Measurements from ENCODE around the gene NAGA.

DNA sequence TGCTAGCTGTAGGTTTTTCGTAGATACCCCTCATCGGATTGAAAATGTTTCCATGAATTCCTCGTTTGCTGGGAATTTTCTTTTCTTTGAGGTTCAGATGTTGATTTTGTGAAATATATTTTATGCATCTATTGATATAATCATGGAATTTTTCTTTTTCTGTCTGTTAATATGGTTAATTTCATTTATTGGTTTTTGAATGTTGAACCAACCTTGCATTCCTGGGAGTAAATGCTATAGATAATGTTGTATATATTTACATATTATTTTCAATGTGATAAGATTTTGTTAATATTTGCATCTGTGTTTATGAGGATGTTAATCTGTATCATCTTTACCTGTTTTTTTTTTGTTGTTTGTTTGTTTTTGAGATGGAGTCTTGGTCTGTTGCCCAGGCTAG, 30.6 kb upstream of the NAGA start:
- no peak for TF ChIP-seq EZH2phosphoT487 (IDR thresholded peaks at IDR 0.05; ENCODE audit: insufficient read depth, low read depth)
- TF ChIP-seq EZH2 (IDR thresholded peaks at IDR 0.05; ENCODE audit: insufficient read depth, poor library complexity, severe bottlenecking) = no peak
